ENCODE measurements around the gene SRC. TPM values are rescaled to one million over a fixed set of nuclear protein-coding genes. Genes with fewer than 3 reads are reported as not detected.

The SRC gene
- total RNA-seq, 4 donors from 2014 or later: 1.0 to 2.3 (median 1.8) TPM

GRCh38 chr20:37384683-37385174 is 38.8 kb downstream of the SRC start:
- Histone ChIP-seq H3K9me3 (no peaks in the 10 kb centered on the region), H3K27me3 (no peaks in the 10 kb centered on the region), H3K4me3 (peak overlapping the region; percentile 54 to 59 (median 57)), H3K27ac (no peak overlapping the region), H3K36me3 (no peaks in the 10 kb centered on the region), H3K4me1 (peaks cover 0 to 5% of the 10 kb centered on the region in 2 donors)
- ATAC-seq (peak; percentile 57 to 89), DNase-seq (peak in 1 of 2 donors; percentile 47)
- in situ Hi-C loops (cut with MboI; ENCODE audit: low sequenced_read_pairs in 4 of 4): loop anchor here (5.0 to 25.0 kb wide), 7 partner anchors 110 to 190 kb away; partner anchors contain the start of gene BLCAP (in 1 of the 4)
- intact Hi-C loops (cut with DNase I; ENCODE audit: low total_unique reads): loop anchor here (1.0 to 2.0 kb wide), 4 partner anchors 108 to 189 kb away; no protein-coding TSS in a partner anchor
- TF ChIP-seq CTCF (IDR thresholded peaks at IDR 0.05 in 4 of 5, conservative IDR thresholded peaks at IDR 0.05 in 1 of 5) (peak; percentile 84 to 97 (median 93)), POLR2A (IDR thresholded peaks at IDR 0.05) (no peak)

GRCh38 chr20:37385176-37385575 is 39.2 kb downstream of the SRC start:
- H3K27me3 ChIP-seq: no peaks in the 10 kb centered on the region
- in situ Hi-C loops (cut with MboI; ENCODE audit: low sequenced_read_pairs in 4 of 4): loop anchor here (5.0 to 25.0 kb wide), 6 partner anchors 110 to 190 kb away; partner anchors contain the start of gene BLCAP (in 1 of the 4)
- peak in 1 of 2 donors; percentile 3 for DNase-seq
- H3K36me3 ChIP-seq: no peaks in the 10 kb centered on the region
- no peak overlapping the region for H3K27ac ChIP-seq
- peak overlapping the region in 2 of 4 donors; percentile 57 to 59 for H3K4me3 ChIP-seq
- ATAC-seq: no peak
- TF ChIP-seq CTCF (IDR thresholded peaks at IDR 0.05 in 4 of 5, conservative IDR thresholded peaks at IDR 0.05 in 1 of 5) (no peak), POLR2A (IDR thresholded peaks at IDR 0.05) (no peak)
- H3K4me1 ChIP-seq: peaks cover 0 to 5% of the 10 kb centered on the region in 2 donors
- H3K9me3 ChIP-seq: no peaks in the 10 kb centered on the region
- intact Hi-C loops (cut with DNase I; ENCODE audit: low total_unique reads): loop anchor here (2.0 kb wide), 1 partner anchor 144 kb away; no protein-coding TSS in a partner anchor

GRCh38 chr20:37385659-37386504 is 39.9 kb downstream of the SRC start:
- Histone ChIP-seq H3K27ac (no peak overlapping the region), H3K36me3 (no peaks in the 10 kb centered on the region), H3K27me3 (no peaks in the 10 kb centered on the region), H3K4me3 (no peak overlapping the region), H3K4me1 (peaks cover 0 to 5% of the 10 kb centered on the region in 2 donors), H3K9me3 (no peaks in the 10 kb centered on the region)
- ATAC-seq: no peak
- DNase-seq: peak in 1 of 2 donors; percentile 6
- intact Hi-C loops (cut with DNase I; ENCODE audit: low total_unique reads) (loop anchor here (2.0 kb wide), 1 partner anchor 143 kb away; no protein-coding TSS in a partner anchor), in situ Hi-C loops (cut with MboI; ENCODE audit: low sequenced_read_pairs in 4 of 4) (loop anchor here (5.0 to 25.0 kb wide), 6 partner anchors 111 to 191 kb away; partner anchors contain the start of gene BLCAP (in 1 of the 4))
- TF ChIP-seq CTCF (IDR thresholded peaks at IDR 0.05 in 4 of 5, conservative IDR thresholded peaks at IDR 0.05 in 1 of 5): no peak
- TF ChIP-seq POLR2A (IDR thresholded peaks at IDR 0.05): no peak

- no peaks in the 10 kb centered on the region for H3K27me3 ChIP-seq
- no peaks in the 10 kb centered on the region for H3K9me3 ChIP-seq
- in situ Hi-C loops (cut with MboI; ENCODE audit: low sequenced_read_pairs in 4 of 4): loop anchor here (5.0 to 25.0 kb wide), 6 partner anchors 112 to 192 kb away; partner anchors contain the start of gene BLCAP (in 1 of the 4)
- no peak overlapping the region for H3K27ac ChIP-seq
- H3K4me1 ChIP-seq: peaks cover 0 to 5% of the 10 kb centered on the region in 2 donors
- ATAC-seq (no peak), DNase-seq (peak in 1 of 2 donors; percentile 5)
- intact Hi-C loops (cut with DNase I; ENCODE audit: low total_unique reads): no loop called here
- no peak overlapping the region for H3K4me3 ChIP-seq
- H3K36me3 ChIP-seq: no peaks in the 10 kb centered on the region
- no peak for TF ChIP-seq CTCF (IDR thresholded peaks at IDR 0.05 in 4 of 5, conservative IDR thresholded peaks at IDR 0.05 in 1 of 5)
- no peak for TF ChIP-seq POLR2A (IDR thresholded peaks at IDR 0.05)
Measured at GRCh38 chr20:37386505-37387251, 40.7 kb downstream of the SRC start.

Measured in gastrocnemius medialis (tissue), 4 donors.